Ascending aorta (tissue), 2 donors: ENCODE data around the gene MAP3K5. TPM values are rescaled to one million over a fixed set of nuclear protein-coding genes. Genes with fewer than 3 reads are reported as not detected.

ENCODE experiments used
- DNase-seq, 2 donors: peaks; one replicate each; pipeline ENCODE4 v3.0.0-alpha.2; 2019; ENCODE audit warnings: low spot score in 2 of 2
- H3K27ac ChIP-seq, 2 donors: fragments of 200-600 bp; sonication (generic); one replicate each; pipeline ENCODE4 v1.5.1; 2016 to 2017; ENCODE audit warnings: mild to moderate bottlenecking in 1 of 2
- H3K27me3 ChIP-seq: fragments of 200-600 bp; sonication (generic); one replicate; pipeline ENCODE4 v1.5.1; 2017
- H3K36me3 ChIP-seq, 2 donors: fragments of 200-600 bp; sonication (generic); one replicate each; pipeline ENCODE4 v1.5.1; 2016
- H3K4me1 ChIP-seq, 2 donors: fragments of 200-600 bp; sonication (generic); one replicate each; pipeline ENCODE4 v1.5.1; 2016 to 2017; ENCODE audit warnings: mild to moderate bottlenecking in 1 of 2
- H3K4me3 ChIP-seq, 2 donors: fragments of 200-600 bp; sonication (generic); one replicate each; pipeline ENCODE4 v1.5.1; 2016 to 2017; ENCODE audit warnings: mild to moderate bottlenecking in 1 of 2
- H3K9me3 ChIP-seq, 2 donors: fragments of 200-600 bp; sonication (generic); one replicate each; pipeline ENCODE4 v1.5.1; 2016
- CTCF ChIP-seq, 3 experiments: fragments of 200-600 bp in 2 of 3; fragments of 450-650 bp in 1 of 3; sonication (generic) in 2 of 3; IDR thresholded peaks; one replicate each; pipeline ENCODE4 v1.5.1; 2016 to 2019; ENCODE audit warnings: antibody characterized with exemption in 3 of 3, mild to moderate bottlenecking in 1 of 3, moderate library complexity in 1 of 3
- intact Hi-C: fragments of 100-400 bp; cut with DNase I; formaldehyde crosslinking; loops from one replicate; pipeline ENCODE4 v1.15.1; 2023
- total RNA-seq: library from RNA; depleted of rRNA; stranded (reverse); fragments of >200 nt; gene quantifications from one replicate; pipeline ENCODE4 v1.1.0, GENCODE V29; 2016

The MAP3K5 gene
- total RNA-seq, 1 donor from 2014 or later, result 40.9 TPM

- no peak for TF ChIP-seq CTCF (IDR thresholded peaks at IDR 0.05)
- Histone ChIP-seq H3K4me3 (peak overlapping the region in 1 of 2 donors; percentile 97), H3K36me3 (peaks cover 0 to under 1% of the 10 kb centered on the region in 2 donors), H3K27me3 (no peaks in the 10 kb centered on the region), H3K4me1 (peaks cover 4 to 8% of the 10 kb centered on the region in 2 donors), H3K9me3 (no peaks in the 10 kb centered on the region), H3K27ac (no peak overlapping the region)
- no peak for DNase-seq
- intact Hi-C loops, result no loop called here
Measured at GRCh38 chr6:136548582-136549299, 243.5 kb downstream of the MAP3K5 start.

DNA sequence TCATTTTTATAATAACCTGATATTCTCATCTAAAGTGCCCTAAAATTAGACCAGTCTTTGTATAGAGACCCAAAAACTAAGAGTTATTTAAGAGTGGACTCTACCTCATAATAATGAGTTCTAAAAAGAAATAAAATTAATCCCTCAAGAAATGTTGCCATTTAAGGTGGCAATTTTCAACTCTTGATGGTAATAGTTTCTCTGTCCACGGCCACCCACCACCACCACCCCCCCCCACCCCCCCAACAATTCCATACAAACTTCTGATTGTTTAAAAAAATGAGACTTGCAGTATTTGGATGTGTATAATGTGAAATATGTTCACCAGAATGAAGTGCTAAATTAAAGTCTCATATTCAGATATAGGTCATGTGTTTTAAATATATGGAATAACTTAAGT, 244.4 kb downstream of the MAP3K5 start:
- Histone ChIP-seq H3K36me3 (no peaks in the 10 kb centered on the region), H3K9me3 (no peaks in the 10 kb centered on the region), H3K27me3 (no peaks in the 10 kb centered on the region), H3K4me3 (no peak overlapping the region), H3K4me1 (peaks cover 4 to 8% of the 10 kb centered on the region in 2 donors), H3K27ac (no peak overlapping the region)
- intact Hi-C loops, result no loop called here
- DNase-seq, result no peak
- TF ChIP-seq CTCF (IDR thresholded peaks at IDR 0.05), result no peak

DNA sequence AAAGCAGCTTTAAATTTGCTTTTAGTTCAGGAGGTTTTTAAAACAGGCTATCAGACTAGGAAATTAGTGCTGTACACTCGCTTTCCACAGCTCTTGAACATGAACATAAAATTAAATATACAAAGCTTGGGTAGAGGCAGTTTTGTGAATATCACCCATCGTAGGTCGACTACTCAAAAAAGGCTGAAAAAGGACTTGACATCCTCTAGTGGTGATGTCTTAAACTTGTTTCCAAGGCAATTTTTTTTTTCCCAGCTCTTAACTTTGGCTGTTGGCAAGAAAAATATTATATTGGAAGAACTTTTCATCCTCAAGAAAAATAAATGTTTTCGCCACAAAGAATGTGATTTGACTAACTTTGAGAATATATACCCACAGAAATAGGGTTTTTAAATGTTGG, 244.9 kb downstream of the MAP3K5 start:
- Histone ChIP-seq H3K4me3 (no peak overlapping the region), H3K27me3 (no peaks in the 10 kb centered on the region), H3K9me3 (no peaks in the 10 kb centered on the region), H3K4me1 (peaks cover 4 to 8% of the 10 kb centered on the region in 2 donors), H3K36me3 (no peaks in the 10 kb centered on the region), H3K27ac (no peak overlapping the region)
- no peak for DNase-seq
- TF ChIP-seq CTCF (IDR thresholded peaks at IDR 0.05), result peak; percentile 17 to 34 (median 21)
- intact Hi-C loops, result no loop called here

GRCh38 chr6:136546331-136546730, 245.9 kb downstream of the MAP3K5 start:
- no peak for DNase-seq
- intact Hi-C loops, result no loop called here
- no peaks in the 10 kb centered on the region for H3K9me3 ChIP-seq
- H3K4me3 ChIP-seq, result no peak overlapping the region
- H3K27ac ChIP-seq, result no peak overlapping the region
- TF ChIP-seq CTCF (IDR thresholded peaks at IDR 0.05), result no peak
- no peaks in the 10 kb centered on the region for H3K36me3 ChIP-seq
- H3K27me3 ChIP-seq, result no peaks in the 10 kb centered on the region
- H3K4me1 ChIP-seq, result peaks cover 4 to 8% of the 10 kb centered on the region in 2 donors

DNA sequence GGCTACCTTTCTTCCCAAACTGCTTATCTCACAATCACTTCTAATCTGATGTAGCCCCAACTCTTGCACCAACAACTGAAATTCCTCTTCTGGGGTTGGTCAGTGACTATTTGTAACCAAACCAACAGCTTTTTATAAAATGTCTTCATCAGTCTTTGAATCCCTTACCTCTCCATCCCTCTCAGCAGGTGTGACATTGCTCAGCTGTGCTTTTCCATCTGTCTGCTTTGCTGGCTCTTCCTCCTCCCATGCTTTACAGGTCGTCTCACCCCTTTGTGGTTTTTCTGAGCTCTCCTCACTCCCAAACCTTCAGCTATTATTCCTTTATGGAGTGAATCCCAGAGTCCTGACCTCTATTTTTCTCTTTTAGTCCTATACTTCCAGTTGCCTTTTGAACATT, 248.0 kb downstream of the MAP3K5 start:
- Histone ChIP-seq H3K27me3 (no peaks in the 10 kb centered on the region), H3K4me1 (peaks cover 0 to under 1% of the 10 kb centered on the region in 2 donors), H3K27ac (no peak overlapping the region), H3K4me3 (no peak overlapping the region), H3K9me3 (no peaks in the 10 kb centered on the region), H3K36me3 (no peaks in the 10 kb centered on the region)
- intact Hi-C loops, result no loop called here
- no peak for TF ChIP-seq CTCF (IDR thresholded peaks at IDR 0.05)
- no peak for DNase-seq
